Measurements from ENCODE around the gene VSIG10L2.

The VSIG10L2 gene

DNA sequence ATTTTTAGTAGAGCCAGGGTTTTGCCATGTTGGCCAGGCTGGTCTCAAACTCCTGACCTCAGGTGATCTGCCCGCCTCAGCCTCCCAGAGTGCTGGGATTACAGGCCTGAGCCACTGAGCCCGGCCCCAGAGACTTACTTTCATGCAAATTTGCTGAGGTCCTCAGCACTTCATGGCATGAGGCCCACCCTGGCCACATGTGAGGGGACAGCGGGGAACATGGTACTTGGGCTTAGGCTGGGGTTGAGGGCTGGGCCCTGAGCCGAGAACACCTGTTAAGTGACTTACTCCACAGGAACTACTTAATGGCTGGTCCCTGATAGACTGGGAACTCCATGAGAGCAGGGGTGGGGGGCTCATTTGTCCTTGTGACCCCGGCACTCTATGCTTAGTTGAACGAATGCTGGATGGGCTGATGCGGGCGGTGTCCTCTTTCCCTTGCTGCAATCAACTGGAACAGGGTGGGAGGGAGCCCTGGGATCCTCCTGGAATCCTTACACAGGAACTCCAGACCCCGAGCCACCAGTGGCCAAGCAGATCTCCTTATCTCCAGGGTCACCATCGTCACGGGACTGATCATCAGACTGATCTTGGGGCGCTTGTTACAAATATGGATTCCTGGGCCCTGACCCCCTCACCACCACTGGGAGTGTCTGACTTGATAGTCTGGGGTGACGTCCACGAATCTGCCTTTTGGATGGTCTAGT is 1.0 kb downstream of the VSIG10L2 start:
- no peak for DNase-seq (ENCODE audit: low read depth in 2 of 3, low spot score in 2 of 3)

DNA sequence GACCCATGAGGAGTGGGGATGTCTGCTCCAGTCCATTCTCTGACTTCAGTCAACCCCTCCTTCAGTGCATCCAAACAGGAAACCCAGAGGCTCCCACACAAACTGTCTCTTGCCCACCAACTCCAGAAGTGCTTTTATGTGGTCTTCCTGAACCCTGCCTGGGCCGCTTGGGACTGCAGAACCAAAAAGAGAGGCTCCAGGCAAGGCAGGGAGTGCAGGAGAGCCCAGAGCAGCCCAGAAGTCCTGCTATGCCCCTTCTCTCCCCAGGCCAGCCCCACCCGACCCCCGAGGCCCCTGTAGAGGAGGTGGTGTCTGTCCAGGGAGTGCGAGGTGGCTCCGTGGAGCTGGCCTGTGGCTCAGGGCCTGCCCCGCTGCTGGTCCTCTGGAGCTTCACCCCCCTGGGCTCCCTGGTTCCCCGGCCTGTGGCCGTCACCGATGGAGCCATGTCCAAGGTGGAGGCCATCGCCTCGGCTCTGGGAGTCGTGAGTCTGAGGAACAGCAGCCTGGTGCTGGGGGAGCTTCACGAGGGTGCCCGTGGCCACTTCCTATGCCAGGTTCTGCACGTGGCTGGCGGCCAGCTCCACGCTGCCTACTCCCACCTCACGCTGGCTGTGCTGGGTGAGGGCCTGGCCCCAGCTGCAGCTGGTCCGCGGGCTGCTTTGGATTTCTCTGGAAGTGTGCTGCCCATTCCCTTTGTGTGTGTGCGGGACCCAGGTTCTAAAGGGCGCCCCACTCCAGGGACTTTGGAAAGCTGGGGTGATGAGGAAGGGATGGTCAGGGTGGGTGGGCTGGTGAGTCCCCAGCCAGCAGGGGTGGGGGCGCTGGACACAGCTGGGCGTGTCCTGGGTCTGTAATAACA is 1.8 kb downstream of the VSIG10L2 start:
- no peak for DNase-seq (ENCODE audit: low read depth in 2 of 3, low spot score in 2 of 3)

GRCh38 chr11:125948278-125949051 is 2.6 kb downstream of the VSIG10L2 start:
- DNase-seq (ENCODE audit: low read depth in 2 of 3, low spot score in 2 of 3) = no peak

GRCh38 chr11:125949271-125950177 is 3.7 kb downstream of the VSIG10L2 start:
- DNase-seq (ENCODE audit: low read depth in 2 of 3, low spot score in 2 of 3) = no peak

DNA sequence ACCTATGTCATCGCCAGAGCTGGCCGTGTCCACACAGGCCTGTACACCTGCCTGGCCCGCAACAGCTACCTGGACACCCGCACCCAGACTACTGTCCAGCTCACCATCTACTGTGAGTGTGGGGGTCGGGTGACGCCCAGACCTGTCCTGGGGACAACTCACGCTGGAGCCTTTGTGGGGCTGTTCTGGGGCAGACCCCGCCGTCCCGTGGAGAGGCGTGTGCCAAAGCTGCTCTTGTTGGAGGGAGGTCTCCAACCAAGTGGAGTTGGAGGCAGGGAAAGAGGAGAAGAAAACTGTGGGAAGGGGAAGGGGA is 4.3 kb downstream of the VSIG10L2 start:
- DNase-seq (ENCODE audit: low read depth in 2 of 3, low spot score in 2 of 3) = no peak

- no peak for DNase-seq (ENCODE audit: low read depth in 2 of 3, low spot score in 2 of 3)
Observed at GRCh38 chr11:125950696-125951651, 5.1 kb downstream of the VSIG10L2 start.

DNA sequence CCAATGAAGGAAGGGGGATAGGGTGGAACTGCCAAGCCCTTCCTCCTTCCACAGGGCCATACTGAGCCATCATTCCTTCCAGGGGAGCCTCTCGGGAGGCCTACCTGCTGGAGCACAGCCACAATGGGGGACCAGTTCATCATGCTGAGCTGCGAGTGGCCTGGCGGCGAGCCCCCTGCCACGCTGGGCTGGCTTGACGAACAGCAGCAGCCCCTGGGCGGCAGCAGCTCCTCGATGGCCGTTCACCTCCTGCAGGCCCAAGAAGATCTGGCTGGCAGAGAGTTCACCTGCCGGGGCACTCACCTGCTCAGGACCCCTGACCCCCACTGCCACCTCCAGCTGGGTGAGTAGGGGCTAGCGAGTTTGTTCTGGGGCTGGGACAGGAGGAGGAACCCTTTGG is 5.9 kb downstream of the VSIG10L2 start:
- no peak for DNase-seq (ENCODE audit: low read depth in 2 of 3, low spot score in 2 of 3)

DNA sequence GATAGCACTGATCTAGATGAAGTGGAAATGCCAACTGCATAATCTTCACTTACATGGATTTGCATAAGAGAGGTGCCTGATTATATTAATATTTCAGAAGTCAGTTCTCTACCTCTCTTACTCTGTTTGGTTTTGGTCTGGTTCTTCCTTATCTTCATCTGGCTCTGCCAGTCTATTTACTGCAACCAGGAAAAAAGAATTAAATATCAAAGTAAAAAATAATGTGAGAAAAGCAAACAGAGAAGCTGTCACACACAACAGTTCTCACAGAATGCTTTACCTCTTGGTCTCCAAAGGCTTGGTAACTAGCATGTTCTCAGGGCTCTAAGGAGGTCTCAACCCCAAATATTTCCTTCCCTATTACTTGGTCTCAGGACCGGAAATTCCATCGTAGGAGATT is 6.7 kb downstream of the VSIG10L2 start:
- no peak for DNase-seq (ENCODE audit: low read depth in 2 of 3, low spot score in 2 of 3)

DNA sequence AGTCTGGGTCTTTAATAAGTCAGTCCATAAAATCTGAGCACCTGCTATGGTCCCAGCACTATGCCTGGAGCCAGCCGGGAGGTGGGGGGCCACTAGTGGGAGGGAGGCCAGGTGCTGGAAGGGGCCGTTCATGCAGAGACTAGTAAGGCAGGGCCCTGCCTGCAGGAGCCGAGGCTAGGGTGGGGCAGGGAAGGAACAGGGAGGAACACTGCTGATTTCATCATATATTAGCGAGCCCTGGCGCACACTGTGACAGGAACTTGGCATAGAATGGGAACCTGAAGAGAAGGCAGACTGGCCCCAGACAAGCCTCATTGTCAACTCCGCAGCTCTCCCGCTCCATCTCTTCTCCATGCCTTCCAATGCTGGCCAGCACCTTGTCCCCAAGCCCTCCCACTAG is 7.1 kb downstream of the VSIG10L2 start:
- no peak for DNase-seq (ENCODE audit: low read depth in 2 of 3, low spot score in 2 of 3)

GRCh38 chr11:125953401-125953935 is 7.6 kb downstream of the VSIG10L2 start:
- no peak for DNase-seq (ENCODE audit: low read depth in 2 of 3, low spot score in 2 of 3)

GRCh38 chr11:125954123-125954944 is 8.5 kb downstream of the VSIG10L2 start:
- DNase-seq (ENCODE audit: low read depth in 2 of 3, low spot score in 2 of 3) = no peak

- no peak for DNase-seq (ENCODE audit: low read depth in 2 of 3, low spot score in 2 of 3)
Observed at GRCh38 chr11:125954945-125955640, 9.2 kb downstream of the VSIG10L2 start.

DNA sequence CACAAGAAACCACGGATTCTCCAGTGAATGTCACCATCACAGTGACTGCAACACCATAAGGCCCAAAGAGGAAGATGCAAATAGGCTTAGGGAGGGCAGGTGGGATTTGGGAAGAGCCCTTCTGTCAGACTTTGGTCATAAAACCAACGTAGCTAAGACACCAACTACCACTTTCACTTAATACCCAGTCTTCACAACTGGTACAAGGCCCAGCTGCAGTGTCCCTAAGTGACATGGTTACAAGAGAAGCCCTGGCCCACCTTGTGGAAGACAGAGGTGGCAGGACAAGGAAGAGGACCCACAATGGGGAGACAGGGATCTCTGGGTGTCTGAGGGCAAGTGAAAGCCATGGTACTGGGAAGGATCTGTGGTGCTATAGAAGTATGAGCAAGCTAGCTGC is 10.0 kb downstream of the VSIG10L2 start:
- no peak for DNase-seq (ENCODE audit: low read depth in 2 of 3, low spot score in 2 of 3)

- no peak for DNase-seq (ENCODE audit: low read depth in 2 of 3, low spot score in 2 of 3)
Observed at GRCh38 chr11:125956391-125957134, 10.7 kb downstream of the VSIG10L2 start.

GRCh38 chr11:125957618-125958332 is 11.9 kb downstream of the VSIG10L2 start:
- DNase-seq (ENCODE audit: low read depth in 2 of 3, low spot score in 2 of 3) = no peak

DNA sequence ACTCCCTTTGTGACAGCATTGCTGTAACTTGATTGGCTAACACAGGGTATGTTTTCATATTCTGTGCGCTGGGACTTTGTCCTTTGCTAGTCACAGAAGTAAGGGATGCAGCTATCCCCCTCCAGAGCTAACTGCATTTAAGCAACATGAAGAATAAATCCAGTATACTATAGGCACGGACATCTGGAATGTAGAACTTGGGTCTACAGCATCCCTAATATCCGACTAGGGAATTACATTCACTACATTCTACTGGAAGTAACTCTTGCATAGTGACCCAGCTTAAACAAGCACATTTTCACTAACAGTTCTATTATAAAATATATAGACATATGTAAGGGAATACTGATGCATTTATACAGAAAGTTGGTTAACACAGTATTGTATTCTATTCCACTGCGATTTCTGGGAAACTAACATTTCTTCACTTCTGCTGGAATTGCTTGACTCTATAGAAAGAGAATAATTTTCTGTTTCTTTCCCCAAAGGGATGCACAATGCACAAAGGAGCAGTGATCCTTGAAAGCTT is 13.1 kb downstream of the VSIG10L2 start:
- no peak for DNase-seq (ENCODE audit: low read depth in 2 of 3, low spot score in 2 of 3)
